Activated CD4-positive, alpha-beta T cell treated with anti-CD3 and anti-CD28 coated beads, Interleukin-2, amount 50 U/mL, for 24 hours (primary cell): ENCODE results near the gene HERC4.
A peak's percentile ranks its signal among the peaks of the same experiment; 100 is the strongest.
"Not testable (repeated sequence)": the region's sequence is repeated elsewhere in the genome, so short reads cannot be mapped to it uniquely, and the experiment has no call there.

ENCODE experiments used
- DNase-seq, 2 donors: peaks; one replicate each; pipeline ENCODE4 v3.0.0-alpha.2; 2020; ENCODE audit warnings: low read depth in 1 of 2, low spot score in 1 of 2

Gene HERC4

DNA sequence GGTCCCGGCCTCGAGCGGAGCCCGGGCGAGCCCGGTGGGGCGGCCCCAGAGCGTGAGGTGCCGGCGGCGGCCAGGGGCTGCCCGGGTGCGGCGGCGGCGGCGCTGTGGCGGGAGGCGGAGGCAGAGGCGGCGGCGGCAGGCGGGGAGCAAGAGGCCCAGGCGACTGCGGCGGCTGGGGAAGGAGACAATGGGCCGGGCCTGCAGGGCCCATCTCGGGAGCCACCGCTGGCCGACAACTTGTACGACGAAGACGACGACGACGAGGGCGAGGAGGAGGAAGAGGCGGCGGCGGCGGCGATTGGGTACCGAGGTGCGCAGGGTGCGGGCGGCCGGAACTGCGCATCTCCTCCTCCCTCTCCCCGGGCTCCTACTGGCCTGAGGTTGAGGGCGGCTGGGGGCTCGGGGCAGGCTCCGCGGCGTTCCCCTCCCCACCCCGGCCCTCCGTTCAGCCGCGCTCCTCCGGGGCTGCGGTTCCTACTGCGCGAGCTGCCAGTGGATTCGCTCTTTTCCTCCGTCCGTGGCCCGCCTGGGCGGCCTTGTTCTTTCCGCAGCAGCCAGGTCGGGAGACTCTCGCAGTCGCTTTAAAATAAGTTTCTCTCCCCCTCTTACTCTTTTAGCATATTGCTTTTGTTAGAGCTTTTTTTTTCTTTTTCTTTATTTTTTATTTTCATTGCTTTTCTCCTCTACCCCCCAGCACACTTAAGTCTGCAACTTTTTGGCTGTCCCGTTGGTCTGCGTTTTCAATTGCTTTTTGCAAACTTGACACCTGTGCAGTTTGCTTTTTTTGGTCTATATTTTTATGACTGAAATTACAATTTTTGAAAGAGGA is 190.0 kb downstream of the HERC4 start:
- peak; percentile 51 to 61 for DNase-seq

DNA sequence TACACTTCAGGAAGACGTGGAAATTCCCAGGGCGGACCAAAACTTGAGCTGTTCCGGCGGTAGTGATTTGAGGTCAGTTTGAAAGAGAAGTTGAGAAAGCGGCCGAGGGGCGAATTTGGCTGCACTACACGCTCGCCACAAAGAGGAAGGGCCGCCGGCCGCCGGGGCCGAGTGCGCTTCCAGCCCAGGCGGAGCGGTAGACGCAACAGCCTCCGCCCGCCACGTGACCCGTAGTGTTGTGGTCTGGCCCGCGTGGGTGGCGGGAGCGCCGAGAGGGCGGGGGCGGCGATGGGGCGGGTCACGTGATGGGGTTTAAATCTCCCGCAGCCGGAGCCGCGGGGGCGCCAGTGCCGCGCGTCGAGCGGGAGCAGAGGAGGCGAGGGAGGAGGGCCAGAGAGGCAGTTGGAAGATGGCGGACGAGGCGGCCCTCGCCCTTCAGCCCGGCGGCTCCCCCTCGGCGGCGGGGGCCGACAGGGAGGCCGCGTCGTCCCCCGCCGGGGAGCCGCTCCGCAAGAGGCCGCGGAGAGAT is 190.7 kb downstream of the HERC4 start, which contains the start of gene SIRT1:
TSS of gene SIRT1 (plus strand) at position 344 of the 529 bp plus-strand sequence. CDS start at position 410, 66 bp downstream.
- DNase-seq = peak; percentile 83 to 88

DNA sequence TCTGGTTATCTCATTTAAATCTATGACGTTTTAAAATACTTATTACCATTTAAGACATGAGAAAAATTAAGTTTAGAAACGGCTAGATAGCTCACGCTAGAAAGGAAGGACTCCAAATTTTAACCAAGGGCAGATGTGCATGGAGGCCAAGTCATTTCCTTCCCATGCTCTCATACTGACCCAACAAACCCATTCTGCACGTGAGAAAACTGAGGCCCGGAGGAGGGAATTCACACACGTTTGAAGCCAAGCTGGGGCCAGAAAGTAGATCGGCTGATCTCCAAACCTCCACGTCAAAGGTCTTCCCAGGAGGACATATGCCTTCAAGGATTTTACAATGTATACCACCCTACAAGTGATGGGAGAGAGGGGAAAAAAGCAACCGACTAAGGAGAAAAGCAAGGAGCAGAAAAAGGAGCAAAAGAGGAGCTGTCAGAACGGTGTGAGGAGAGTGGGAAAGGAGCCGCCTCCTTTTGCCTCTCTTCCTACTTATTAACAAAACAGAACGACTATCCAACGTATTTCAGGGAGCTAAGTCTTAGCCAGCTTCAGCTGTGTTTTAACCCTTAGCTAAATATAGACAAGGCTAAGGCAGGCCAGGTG is 191.3 kb downstream of the HERC4 start:
- DNase-seq = no peak

DNA sequence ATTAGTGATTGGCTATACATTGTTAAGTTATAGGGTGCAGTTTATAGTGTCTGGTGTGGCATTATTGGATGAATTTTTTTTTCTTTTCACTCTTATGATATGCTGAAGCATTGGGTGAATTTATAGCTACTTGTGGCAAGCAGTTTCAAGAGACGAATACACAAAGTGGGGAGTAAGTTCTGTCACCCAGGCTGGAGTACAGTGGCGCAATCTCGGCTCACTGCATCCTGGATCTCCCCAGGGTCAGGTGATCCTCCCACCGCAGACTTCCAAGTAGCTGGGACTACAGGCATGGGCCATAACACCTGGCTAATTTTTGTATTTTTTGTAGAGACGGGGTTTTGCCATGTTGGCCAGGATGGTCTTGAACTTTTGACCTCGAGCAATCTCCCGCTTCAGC is 196.9 kb downstream of the HERC4 start:
- DNase-seq = no peak

DNA sequence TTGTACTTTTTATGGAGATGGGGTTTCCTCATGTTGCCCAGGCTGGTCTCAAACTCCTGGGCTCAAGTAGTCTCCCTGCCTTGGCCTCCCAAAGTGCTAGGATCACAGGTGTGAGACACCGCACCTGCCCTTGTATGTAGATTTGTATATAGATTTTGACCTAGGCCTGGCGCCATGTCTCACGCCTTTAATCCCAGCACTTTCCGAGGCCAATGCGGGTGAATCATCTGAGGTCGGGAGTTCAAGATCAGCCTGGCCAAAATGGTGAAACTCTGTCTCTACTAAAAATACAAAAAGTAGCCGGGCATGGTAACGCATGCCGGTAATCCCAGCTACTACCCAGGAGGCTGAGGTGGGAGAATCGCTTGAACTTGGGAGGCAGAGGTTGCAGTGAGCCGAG is 197.7 kb downstream of the HERC4 start:
- not testable (repeated sequence) for DNase-seq

DNA sequence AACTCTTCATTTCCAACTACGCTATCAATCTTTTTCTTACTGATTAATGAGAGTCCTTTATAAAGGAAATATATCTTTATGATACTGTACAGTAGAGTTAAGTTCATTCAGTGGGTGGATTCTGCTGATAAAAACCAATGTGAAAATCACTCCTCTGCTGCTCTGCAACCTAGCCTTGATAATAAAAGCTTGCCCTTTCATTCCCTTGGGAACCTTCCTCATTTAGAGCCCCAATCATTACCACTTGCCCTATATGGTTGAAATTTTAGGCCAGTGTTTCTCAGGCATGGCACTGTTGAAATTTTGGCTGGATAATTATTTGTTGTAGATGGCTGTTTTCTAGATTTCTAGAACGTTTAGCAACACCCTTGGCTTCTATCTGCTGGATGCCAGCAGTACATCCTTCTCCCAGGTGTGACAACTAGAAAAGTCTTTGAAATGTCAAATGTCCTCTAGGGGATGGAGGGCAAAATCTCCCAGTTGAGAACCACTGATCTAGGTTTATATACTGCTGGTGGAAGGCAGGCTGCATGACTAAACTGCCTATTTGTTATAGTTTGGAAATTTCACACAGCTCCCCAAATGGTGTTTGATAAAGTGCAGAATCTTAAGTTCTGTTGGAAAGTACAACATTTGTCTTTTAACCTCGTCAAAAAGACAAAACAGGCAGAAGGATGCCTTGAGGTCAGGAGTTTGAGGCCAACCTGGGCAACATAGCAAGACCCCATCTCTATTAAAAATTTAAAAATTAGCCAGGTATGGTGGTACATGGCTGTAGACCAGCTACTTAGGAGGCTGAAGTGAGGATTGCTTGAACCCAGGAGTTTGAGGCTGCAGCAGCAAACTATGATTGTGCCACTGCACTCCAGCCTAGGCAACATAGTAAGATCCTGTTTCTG is 199.5 kb downstream of the HERC4 start:
- no peak for DNase-seq
